ENCODE data around the gene SLC4A4. TPM values are rescaled to one million over a fixed set of nuclear protein-coding genes. Genes with fewer than 3 reads are reported as not detected.

The SLC4A4 gene
- total RNA-seq, 1 donor = 13.0 TPM

DNA sequence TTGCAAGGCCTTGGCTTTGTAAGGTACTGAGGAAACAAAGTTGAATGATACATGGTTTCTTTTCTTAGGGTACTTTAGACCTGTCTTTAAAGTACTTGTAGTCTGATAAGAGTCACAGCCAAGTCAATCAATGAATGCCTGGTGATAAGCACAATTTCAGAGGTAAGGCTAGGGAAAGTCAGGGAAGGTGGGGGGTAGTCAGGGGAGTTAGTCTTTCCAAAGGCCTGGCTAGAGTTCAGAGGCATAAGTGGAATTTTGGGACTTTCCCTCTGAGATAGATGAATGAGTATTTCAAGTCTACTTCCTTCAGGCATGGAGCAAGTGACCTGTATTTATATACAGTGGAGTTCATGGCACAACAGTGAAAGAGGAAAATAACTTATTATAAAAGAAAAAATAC is 78.3 kb downstream of the SLC4A4 start:
- Histone ChIP-seq H3K4me1 (ENCODE audit: insufficient read depth, low read length) (peaks cover 11% of the 10 kb centered on the region), H4K20me1 (ENCODE audit: insufficient read depth, low read length) (peaks cover 5% of the 10 kb centered on the region), H2AFZ (ENCODE audit: low read length) (no peak overlapping the region), H3K27ac (ENCODE audit: low read depth, low read length) (no peak overlapping the region), H3K27me3 (ENCODE audit: insufficient read depth, low read length) (no peaks in the 10 kb centered on the region), H3K4me3 (ENCODE audit: insufficient read depth, low read length) (no peak overlapping the region), H3K36me3 (ENCODE audit: insufficient read depth, low read length) (no peaks in the 10 kb centered on the region), H3K9me3 (ENCODE audit: low read depth, low read length) (no peaks in the 10 kb centered on the region), H3K79me2 (ENCODE audit: insufficient read depth, low read length) (peaks cover 5% of the 10 kb centered on the region), H3K4me2 (ENCODE audit: insufficient read depth, low read length) (no peak overlapping the region)
- peak; percentile 34 for DNase-seq (ENCODE audit: insufficient read length, low spot score, missing footprints)
- TF ChIP-seq, protein P1, sequence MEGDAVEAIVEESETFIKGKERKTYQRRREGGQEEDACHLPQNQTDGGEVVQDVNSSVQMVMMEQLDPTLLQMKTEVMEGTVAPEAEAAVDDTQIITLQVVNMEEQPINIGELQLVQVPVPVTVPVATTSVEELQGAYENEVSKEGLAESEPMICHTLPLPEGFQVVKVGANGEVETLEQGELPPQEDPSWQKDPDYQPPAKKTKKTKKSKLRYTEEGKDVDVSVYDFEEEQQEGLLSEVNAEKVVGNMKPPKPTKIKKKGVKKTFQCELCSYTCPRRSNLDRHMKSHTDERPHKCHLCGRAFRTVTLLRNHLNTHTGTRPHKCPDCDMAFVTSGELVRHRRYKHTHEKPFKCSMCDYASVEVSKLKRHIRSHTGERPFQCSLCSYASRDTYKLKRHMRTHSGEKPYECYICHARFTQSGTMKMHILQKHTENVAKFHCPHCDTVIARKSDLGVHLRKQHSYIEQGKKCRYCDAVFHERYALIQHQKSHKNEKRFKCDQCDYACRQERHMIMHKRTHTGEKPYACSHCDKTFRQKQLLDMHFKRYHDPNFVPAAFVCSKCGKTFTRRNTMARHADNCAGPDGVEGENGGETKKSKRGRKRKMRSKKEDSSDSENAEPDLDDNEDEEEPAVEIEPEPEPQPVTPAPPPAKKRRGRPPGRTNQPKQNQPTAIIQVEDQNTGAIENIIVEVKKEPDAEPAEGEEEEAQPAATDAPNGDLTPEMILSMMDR (IDR thresholded peaks at IDR 0.05; ENCODE audit: extremely low read depth, low read depth, low read length) = no peak

DNA sequence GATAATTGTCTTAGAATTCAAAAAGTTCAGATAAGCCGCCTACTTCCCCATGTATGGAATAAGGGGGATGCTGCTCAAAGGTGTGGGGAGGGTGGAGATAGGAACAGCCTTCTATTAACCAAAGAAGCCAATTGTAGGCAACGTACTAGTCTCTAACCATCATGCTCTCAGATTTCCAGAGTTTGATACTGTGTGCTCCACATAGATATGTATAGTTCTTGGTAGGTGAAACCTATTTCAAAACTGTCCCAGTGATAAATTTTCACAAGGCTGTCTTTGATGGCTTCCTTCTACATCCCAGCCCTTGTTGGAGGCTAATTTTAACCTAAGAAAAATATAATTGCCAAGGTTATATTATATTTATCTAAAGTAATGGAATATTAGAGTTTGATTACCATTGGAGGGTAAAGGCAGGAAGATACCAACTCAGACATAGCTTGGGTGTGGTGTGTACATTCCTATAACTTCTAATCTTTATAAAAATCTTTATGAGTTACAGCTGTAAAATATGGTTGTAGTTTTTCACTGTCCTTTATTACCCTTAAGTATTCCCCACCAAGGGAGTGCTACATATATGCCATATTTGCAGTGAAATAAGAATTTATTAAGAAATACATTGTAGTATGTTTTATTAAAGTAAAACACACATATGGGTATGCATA is 87.7 kb downstream of the SLC4A4 start:
- H3K4me2 ChIP-seq (ENCODE audit: insufficient read depth, low read length) = no peak overlapping the region
- TF ChIP-seq, protein P1 (IDR thresholded peaks at IDR 0.05; ENCODE audit: extremely low read depth, low read depth, low read length) = no peak
- H3K4me1 ChIP-seq (ENCODE audit: insufficient read depth, low read length) = peaks cover 7% of the 10 kb centered on the region
- no peak overlapping the region for H2AFZ ChIP-seq (ENCODE audit: low read length)
- H3K4me3 ChIP-seq (ENCODE audit: insufficient read depth, low read length) = no peak overlapping the region
- no peaks in the 10 kb centered on the region for H3K36me3 ChIP-seq (ENCODE audit: insufficient read depth, low read length)
- no peaks in the 10 kb centered on the region for H3K27me3 ChIP-seq (ENCODE audit: insufficient read depth, low read length)
- no peak overlapping the region for H3K27ac ChIP-seq (ENCODE audit: low read depth, low read length)
- H3K9me3 ChIP-seq (ENCODE audit: low read depth, low read length) = no peaks in the 10 kb centered on the region
- DNase-seq (ENCODE audit: insufficient read length, low spot score, missing footprints) = no peak
- H3K79me2 ChIP-seq (ENCODE audit: insufficient read depth, low read length) = no peaks in the 10 kb centered on the region
- H4K20me1 ChIP-seq (ENCODE audit: insufficient read depth, low read length) = no peaks in the 10 kb centered on the region

DNA sequence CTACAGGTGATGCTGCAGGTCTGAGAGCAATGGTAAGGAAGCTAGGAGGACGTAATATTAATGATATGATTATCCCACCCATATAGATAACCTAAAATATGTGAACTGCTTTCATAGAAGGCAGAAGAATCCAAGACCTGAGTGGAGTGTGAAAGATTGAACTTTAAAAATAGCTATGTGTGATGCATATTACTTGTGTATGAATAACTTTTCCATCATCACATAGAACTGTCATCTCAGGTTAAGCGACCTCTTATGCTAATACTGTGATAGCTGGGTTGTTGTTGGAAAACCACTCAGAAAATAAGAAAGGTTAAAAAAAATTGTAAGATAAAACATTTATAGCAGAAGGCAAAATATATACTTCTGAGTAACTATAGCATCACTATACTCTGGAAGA is 90.3 kb downstream of the SLC4A4 start:
- TF ChIP-seq, protein P1 (IDR thresholded peaks at IDR 0.05; ENCODE audit: extremely low read depth, low read depth, low read length) = no peak
- no peak for DNase-seq (ENCODE audit: insufficient read length, low spot score, missing footprints)
- no peaks in the 10 kb centered on the region for H3K9me3 ChIP-seq (ENCODE audit: low read depth, low read length)
- no peaks in the 10 kb centered on the region for H3K36me3 ChIP-seq (ENCODE audit: insufficient read depth, low read length)
- H2AFZ ChIP-seq (ENCODE audit: low read length) = no peak overlapping the region
- peaks cover 7% of the 10 kb centered on the region for H3K4me1 ChIP-seq (ENCODE audit: insufficient read depth, low read length)
- no peaks in the 10 kb centered on the region for H3K27me3 ChIP-seq (ENCODE audit: insufficient read depth, low read length)
- H4K20me1 ChIP-seq (ENCODE audit: insufficient read depth, low read length) = no peaks in the 10 kb centered on the region
- H3K4me3 ChIP-seq (ENCODE audit: insufficient read depth, low read length) = no peak overlapping the region
- no peak overlapping the region for H3K4me2 ChIP-seq (ENCODE audit: insufficient read depth, low read length)
- H3K27ac ChIP-seq (ENCODE audit: low read depth, low read length) = no peak overlapping the region
- H3K79me2 ChIP-seq (ENCODE audit: insufficient read depth, low read length) = no peaks in the 10 kb centered on the region

DNA sequence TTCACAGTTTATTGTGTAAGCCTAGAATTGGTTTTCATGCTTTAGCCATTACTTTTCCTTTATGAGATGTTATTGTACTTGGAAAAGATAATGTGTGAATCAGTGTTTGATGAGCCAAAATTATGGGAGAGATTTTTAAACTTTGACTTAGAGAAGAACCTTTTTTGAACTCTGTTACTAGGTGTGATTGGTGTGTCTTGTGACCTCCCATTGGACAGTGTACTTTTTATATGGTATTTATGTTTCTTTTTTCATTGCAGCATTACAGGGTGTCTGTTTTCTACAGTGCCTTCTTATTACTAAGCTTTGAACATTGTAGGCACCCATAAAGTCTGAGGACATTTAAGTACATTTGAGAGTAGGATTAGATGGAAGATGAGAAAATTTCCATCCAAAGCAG is 91.1 kb downstream of the SLC4A4 start:
- Histone ChIP-seq H3K9me3 (ENCODE audit: low read depth, low read length) (no peaks in the 10 kb centered on the region), H3K4me1 (ENCODE audit: insufficient read depth, low read length) (peaks cover 7% of the 10 kb centered on the region), H3K79me2 (ENCODE audit: insufficient read depth, low read length) (no peaks in the 10 kb centered on the region), H3K27ac (ENCODE audit: low read depth, low read length) (no peak overlapping the region), H2AFZ (ENCODE audit: low read length) (no peak overlapping the region), H3K4me2 (ENCODE audit: insufficient read depth, low read length) (no peak overlapping the region), H4K20me1 (ENCODE audit: insufficient read depth, low read length) (no peaks in the 10 kb centered on the region), H3K4me3 (ENCODE audit: insufficient read depth, low read length) (no peak overlapping the region), H3K27me3 (ENCODE audit: insufficient read depth, low read length) (no peaks in the 10 kb centered on the region), H3K36me3 (ENCODE audit: insufficient read depth, low read length) (no peaks in the 10 kb centered on the region)
- TF ChIP-seq, protein P1 (IDR thresholded peaks at IDR 0.05; ENCODE audit: extremely low read depth, low read depth, low read length) = no peak
- no peak for DNase-seq (ENCODE audit: insufficient read length, low spot score, missing footprints)
